ENCODE data around the gene RGS10. TPM values are rescaled to one million over a fixed set of nuclear protein-coding genes. Genes with fewer than 3 reads are reported as not detected.

The RGS10 gene
- total and polyA plus RNA-seq, 2 experiments from 2014 or later, result 16.8 to 26.8 TPM

Other genes starting within 250 kb of the RGS10 start
- 103 and 131 TPM in 2 replicates for gene TIAL1, start 54.2 kb upstream of the RGS10 start, total RNA-seq (2014; rRNA removed; shearing (Covaris generic))
- 87.5 and 92.6 TPM in 2 replicates for gene TIAL1, start 54.2 kb upstream of the RGS10 start, polyA plus RNA-seq (2016; fragmentation: Nextera tagmentation; extraction: Ambion mirVana)
- gene BAG3, start 108.7 kb upstream of the RGS10 start, total RNA-seq (2014; rRNA removed; shearing (Covaris generic)), result 8.2 TPM in 2 replicates
- gene BAG3, start 108.7 kb upstream of the RGS10 start, polyA plus RNA-seq (2016; fragmentation: Nextera tagmentation; extraction: Ambion mirVana), result 8.4 and 8.6 TPM in 2 replicates
- gene INPP5F, start 183.3 kb upstream of the RGS10 start, total RNA-seq (2014; rRNA removed; shearing (Covaris generic)), result 80.3 and 86.0 TPM in 2 replicates
- 36.2 and 41.4 TPM in 2 replicates for gene INPP5F, start 183.3 kb upstream of the RGS10 start, polyA plus RNA-seq (2016; fragmentation: Nextera tagmentation; extraction: Ambion mirVana)